ENCODE results near the gene BMP2K. TPM values are rescaled to one million over a fixed set of nuclear protein-coding genes. Genes with fewer than 3 reads are reported as not detected.

The BMP2K gene
- total and polyA plus RNA-seq, 7 donors = 3.5 to 19.1 (median 15.2) TPM

GRCh38 chr4:78845472-78845871 is 69.3 kb downstream of the BMP2K start:
- Histone ChIP-seq H3K9me3 (no peaks in the 10 kb centered on the region), H3K27ac (no peak overlapping the region), H3K36me3 (ENCODE audit: insufficient read depth in 1 of 2, low read depth in 1 of 2) (peaks cover 0 to 13% of the 10 kb centered on the region in 2 donors), H3K4me1 (no peaks in the 10 kb centered on the region), H3K27me3 (ENCODE audit: insufficient read depth in 3 of 3, low read length in 2 of 3) (no peaks in the 10 kb centered on the region), H3K4me3 (no peak overlapping the region)
- no peak for TF ChIP-seq CTCF (IDR thresholded peaks at IDR 0.05)
- 85 to 93% (median 90%) methylated on average over 2 of the region's 2 CpGs for WGBS, 3 donors
- intact Hi-C loops (cut with DNase I) = no loop called here
- ATAC-seq (no peak), DNase-seq (no peak)

- Histone ChIP-seq H3K4me1 (no peaks in the 10 kb centered on the region), H3K4me3 (no peak overlapping the region), H3K9me3 (no peaks in the 10 kb centered on the region), H3K36me3 (ENCODE audit: insufficient read depth in 1 of 2, low read depth in 1 of 2) (peaks cover 0 to 19% of the 10 kb centered on the region in 2 donors), H3K27me3 (ENCODE audit: insufficient read depth in 3 of 3, low read length in 2 of 3) (no peaks in the 10 kb centered on the region), H3K27ac (no peak overlapping the region)
- DNase-seq (no peak), ATAC-seq (no peak)
- intact Hi-C loops (cut with DNase I) = no loop called here
- TF ChIP-seq CTCF (IDR thresholded peaks at IDR 0.05) = no peak
These were observed 70.1 kb downstream of the BMP2K start for GRCh38 chr4:78846258-78846657.

- no peak for ATAC-seq
- H3K27ac ChIP-seq = no peak overlapping the region
- no peak for DNase-seq
- TF ChIP-seq CTCF (IDR thresholded peaks at IDR 0.05) = no peak
- H3K27me3 ChIP-seq (ENCODE audit: insufficient read depth in 3 of 3, low read length in 2 of 3) = no peaks in the 10 kb centered on the region
- H3K36me3 ChIP-seq (ENCODE audit: insufficient read depth in 1 of 2, low read depth in 1 of 2) = peaks cover 0 to 38% of the 10 kb centered on the region in 2 donors
- H3K4me3 ChIP-seq = no peak overlapping the region
- WGBS, 3 donors = 86 to 97% (median 89%) methylated on average over 2 of the region's 2 CpGs
- no peaks in the 10 kb centered on the region for H3K4me1 ChIP-seq
- intact Hi-C loops (cut with DNase I) = loop anchor here (2.0 to 10.0 kb wide), 4 partner anchors 85 to 908 kb away; partner anchors contain the start of gene BMP2K (in 2 of the 2)
- H3K9me3 ChIP-seq = no peaks in the 10 kb centered on the region
These were observed 86.2 kb downstream of the BMP2K start for GRCh38 chr4:78862314-78862737.

DNA sequence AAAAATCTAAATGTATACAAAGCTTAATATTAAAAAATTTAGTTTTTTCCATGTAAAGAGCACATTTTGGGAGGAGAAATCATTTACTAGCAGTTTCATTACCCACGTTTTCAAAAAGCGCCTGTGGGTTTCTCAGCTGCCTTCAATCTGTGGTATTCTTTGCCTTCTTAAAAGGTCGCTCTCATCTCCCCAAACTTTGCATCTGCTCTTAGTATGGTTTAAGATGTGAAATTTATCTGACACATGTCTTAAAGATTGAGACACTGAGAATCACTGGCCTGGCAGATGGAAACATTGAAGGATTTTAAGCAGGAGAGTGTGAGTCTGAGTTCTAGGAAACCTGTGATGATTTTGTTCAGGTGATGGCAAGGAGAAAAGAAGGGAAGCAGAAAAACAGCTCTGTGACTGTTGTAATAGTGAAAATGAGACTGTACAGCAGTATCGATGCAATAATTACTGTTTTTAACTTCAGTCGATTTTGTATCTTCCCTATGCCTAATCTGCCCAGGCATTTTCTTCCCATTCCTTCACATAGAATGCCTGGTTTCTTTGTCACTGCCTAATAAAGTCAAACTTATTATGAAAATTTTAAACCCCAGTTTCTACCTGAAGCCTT is 87.2 kb downstream of the BMP2K start:
- no peaks in the 10 kb centered on the region for H3K27me3 ChIP-seq (ENCODE audit: insufficient read depth in 3 of 3, low read length in 2 of 3)
- DNase-seq (no peak), ATAC-seq (no peak)
- no peak overlapping the region for H3K27ac ChIP-seq
- no peaks in the 10 kb centered on the region for H3K4me1 ChIP-seq
- TF ChIP-seq CTCF (IDR thresholded peaks at IDR 0.05) = no peak
- H3K9me3 ChIP-seq = no peaks in the 10 kb centered on the region
- 86 to 89% (median 88%) methylated on average over 5 of the region's 5 CpGs for WGBS, 3 donors
- peaks cover 0 to 48% of the 10 kb centered on the region in 2 donors for H3K36me3 ChIP-seq (ENCODE audit: insufficient read depth in 1 of 2, low read depth in 1 of 2)
- H3K4me3 ChIP-seq = no peak overlapping the region
- intact Hi-C loops (cut with DNase I) = loop anchor here (2.0 to 10.0 kb wide), 4 partner anchors 86 to 909 kb away; partner anchors contain the start of gene BMP2K (in 2 of the 2)

GRCh38 chr4:78863991-78864390 is 87.8 kb downstream of the BMP2K start:
- no peak for DNase-seq
- Histone ChIP-seq H3K9me3 (no peaks in the 10 kb centered on the region), H3K4me3 (no peak overlapping the region), H3K4me1 (no peaks in the 10 kb centered on the region), H3K27me3 (ENCODE audit: insufficient read depth in 3 of 3, low read length in 2 of 3) (no peaks in the 10 kb centered on the region), H3K36me3 (ENCODE audit: insufficient read depth in 1 of 2, low read depth in 1 of 2) (peaks cover 0 to 55% of the 10 kb centered on the region in 2 donors), H3K27ac (no peak overlapping the region)
- intact Hi-C loops (cut with DNase I) = loop anchor here (2.0 to 10.0 kb wide), 4 partner anchors 87 to 909 kb away; partner anchors contain the start of gene BMP2K (in 2 of the 2)
- ATAC-seq = peak in 2 of 4 donors; percentile 36 to 37
- 62 to 81% (median 71%) methylated on average over 2 of the region's 2 CpGs for WGBS, 3 donors
- no peak for TF ChIP-seq CTCF (IDR thresholded peaks at IDR 0.05)
